Measurements from ENCODE around the gene MIS18BP1. TPM values are rescaled to one million over a fixed set of nuclear protein-coding genes. Genes with fewer than 3 reads are reported as not detected.
A peak's percentile ranks its signal among the peaks of the same experiment; 100 is the strongest.
"Not testable (repeated sequence)": the region's sequence is repeated elsewhere in the genome, so short reads cannot be mapped to it uniquely, and the experiment has no call there.

MIS18BP1 gene
- total RNA-seq (10 to 100 TPM; 14.7 to 44.3 (median 20.8) TPM), polyA plus RNA-seq (10 to 100 TPM; 12.5 to 14.5 TPM)
- long read RNA-seq, donor 1, partial matches to known transcripts, result 23 of 24 reads
- long read RNA-seq, donor 1, other reads (novel, unspliced or antisense), result 1 of 24 reads
- long read RNA-seq, donor 2, full-length matches to known transcripts, result 13 of 13 reads
- long read RNA-seq, donor 2, partial matches to known transcripts, result 0 of 13 reads
- long read RNA-seq, donor 2, other reads (novel, unspliced or antisense), result 0 of 13 reads
- long read RNA-seq, donor 3, full-length matches to known transcripts, result 16 of 25 reads
- long read RNA-seq, donor 3, partial matches to known transcripts, result 2 of 25 reads
- long read RNA-seq, donor 3, other reads (novel, unspliced or antisense), result 7 of 25 reads

DNA sequence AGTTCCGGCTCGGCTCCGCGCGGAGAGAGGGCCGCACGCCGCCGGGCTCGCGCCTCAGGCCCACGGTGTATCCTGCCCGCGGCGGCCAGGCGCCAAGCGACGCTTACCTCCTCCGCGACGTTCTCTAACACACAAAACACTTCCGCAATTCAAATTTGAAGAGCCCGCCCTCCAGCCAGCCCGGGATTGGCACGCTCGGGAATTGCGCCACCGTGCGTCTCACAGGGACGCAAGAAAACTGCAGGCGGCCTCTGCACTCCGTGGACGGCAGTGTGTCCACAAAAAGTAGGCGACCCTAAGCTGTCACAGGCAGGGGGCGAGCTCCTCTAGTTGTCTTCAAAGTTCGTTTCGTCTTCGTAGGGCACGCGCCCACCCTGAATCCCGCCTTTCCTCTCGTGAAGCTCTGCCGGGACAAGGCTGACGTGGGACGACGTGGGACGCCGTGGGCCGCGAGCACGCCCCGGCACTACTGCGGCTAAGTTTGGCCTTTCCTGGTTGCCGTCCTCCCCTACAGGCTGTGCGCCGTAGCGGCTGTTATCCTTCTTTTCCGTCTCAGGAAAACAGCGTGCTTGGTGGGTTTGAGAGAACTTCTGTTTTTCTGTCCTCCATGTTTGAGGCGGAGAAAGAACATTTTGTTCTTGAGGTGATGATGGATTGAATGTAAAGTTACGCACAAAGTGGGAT is at the start of gene MIS18BP1:
TSS of gene MIS18BP1 (minus strand) at position 133 of the 684 bp plus-strand sequence. CDS start 5,916 bp downstream, outside the sequence.
- intact Hi-C loops (cut with DNase I), result loop anchor here in 2 of 4 donors (5.0 to 10.0 kb wide), 4 partner anchors 116 to 356 kb away; partner anchors contain the start of gene FANCM (in 1 of the 2)
- Histone ChIP-seq H3K36me3 (no peaks in the 10 kb centered on the region), H3K27ac (peak within 1 kb of the TSS; percentile 78 to 91), H3K9me3 (no peaks in the 10 kb centered on the region), H3K27me3 (no peaks in the 10 kb centered on the region), H3K4me3 (peak within 1 kb of the TSS; percentile 61), H3K4me1 (ENCODE audit: insufficient read depth) (peaks cover 10% of the 10 kb centered on the region)
- 1 to 2% (median 1%) methylated on average over 60 to 61 of the region's 61 CpGs for WGBS, 3 donors
- TF ChIP-seq POLR2A (IDR thresholded peaks at IDR 0.05) (peak; percentile 52), EP300 (IDR thresholded peaks at IDR 0.05) (no peak)
- TF ChIP-seq, protein P1, sequence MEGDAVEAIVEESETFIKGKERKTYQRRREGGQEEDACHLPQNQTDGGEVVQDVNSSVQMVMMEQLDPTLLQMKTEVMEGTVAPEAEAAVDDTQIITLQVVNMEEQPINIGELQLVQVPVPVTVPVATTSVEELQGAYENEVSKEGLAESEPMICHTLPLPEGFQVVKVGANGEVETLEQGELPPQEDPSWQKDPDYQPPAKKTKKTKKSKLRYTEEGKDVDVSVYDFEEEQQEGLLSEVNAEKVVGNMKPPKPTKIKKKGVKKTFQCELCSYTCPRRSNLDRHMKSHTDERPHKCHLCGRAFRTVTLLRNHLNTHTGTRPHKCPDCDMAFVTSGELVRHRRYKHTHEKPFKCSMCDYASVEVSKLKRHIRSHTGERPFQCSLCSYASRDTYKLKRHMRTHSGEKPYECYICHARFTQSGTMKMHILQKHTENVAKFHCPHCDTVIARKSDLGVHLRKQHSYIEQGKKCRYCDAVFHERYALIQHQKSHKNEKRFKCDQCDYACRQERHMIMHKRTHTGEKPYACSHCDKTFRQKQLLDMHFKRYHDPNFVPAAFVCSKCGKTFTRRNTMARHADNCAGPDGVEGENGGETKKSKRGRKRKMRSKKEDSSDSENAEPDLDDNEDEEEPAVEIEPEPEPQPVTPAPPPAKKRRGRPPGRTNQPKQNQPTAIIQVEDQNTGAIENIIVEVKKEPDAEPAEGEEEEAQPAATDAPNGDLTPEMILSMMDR (IDR thresholded peaks at IDR 0.05), result peak; percentile 85 to 89 (median 88)
- peak; percentile 93 to 96 (median 95) for DNase-seq

DNA sequence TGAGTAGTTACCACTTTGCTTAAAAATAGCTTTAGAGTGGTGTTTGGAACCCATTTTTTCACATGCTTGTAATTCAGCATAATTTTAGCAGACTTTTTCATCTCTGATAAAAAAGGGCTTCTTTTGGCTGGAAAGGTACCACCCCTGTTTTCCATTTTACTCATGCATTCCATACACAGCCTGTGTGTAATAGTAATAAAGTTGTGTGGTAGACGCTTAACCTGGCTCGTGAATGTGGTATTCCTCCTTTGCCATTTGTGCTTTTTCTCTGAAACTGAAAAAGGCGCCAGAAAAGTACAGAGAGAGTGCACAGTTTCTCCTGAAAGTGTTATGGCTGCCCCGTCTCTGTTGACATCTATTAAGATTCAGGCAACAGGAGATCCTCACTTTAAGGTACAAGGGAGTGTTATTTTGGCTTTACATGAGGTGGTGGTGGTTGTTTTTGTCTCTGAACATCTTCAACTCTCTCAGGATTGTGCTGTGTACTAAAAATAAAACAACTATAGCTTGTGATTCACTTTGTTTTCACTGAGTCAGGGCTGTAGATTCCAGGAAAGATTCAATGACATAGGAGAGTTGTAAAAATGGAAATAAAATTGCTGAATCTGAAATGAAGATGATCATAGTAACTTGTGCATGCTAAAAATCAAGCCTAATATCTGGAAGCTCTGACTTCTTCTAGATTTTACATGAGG is 45.6 kb upstream of the MIS18BP1 start:
- intact Hi-C loops (cut with DNase I), result no loop called here
- no peaks in the 10 kb centered on the region for H3K27me3 ChIP-seq
- H3K36me3 ChIP-seq, result no peaks in the 10 kb centered on the region
- DNase-seq, result no peak
- no peak for TF ChIP-seq POLR2A (IDR thresholded peaks at IDR 0.05)
- TF ChIP-seq, protein P1 (IDR thresholded peaks at IDR 0.05), result no peak
- TF ChIP-seq EP300 (IDR thresholded peaks at IDR 0.05), result no peak
- H3K9me3 ChIP-seq, result no peaks in the 10 kb centered on the region
- no peaks in the 10 kb centered on the region for H3K4me1 ChIP-seq (ENCODE audit: insufficient read depth)
- no peak overlapping the region for H3K27ac ChIP-seq
- H3K4me3 ChIP-seq, result no peak overlapping the region
- 23 to 45% (median 27%) methylated on average over 4 of the region's 4 CpGs for WGBS, 3 donors

DNA sequence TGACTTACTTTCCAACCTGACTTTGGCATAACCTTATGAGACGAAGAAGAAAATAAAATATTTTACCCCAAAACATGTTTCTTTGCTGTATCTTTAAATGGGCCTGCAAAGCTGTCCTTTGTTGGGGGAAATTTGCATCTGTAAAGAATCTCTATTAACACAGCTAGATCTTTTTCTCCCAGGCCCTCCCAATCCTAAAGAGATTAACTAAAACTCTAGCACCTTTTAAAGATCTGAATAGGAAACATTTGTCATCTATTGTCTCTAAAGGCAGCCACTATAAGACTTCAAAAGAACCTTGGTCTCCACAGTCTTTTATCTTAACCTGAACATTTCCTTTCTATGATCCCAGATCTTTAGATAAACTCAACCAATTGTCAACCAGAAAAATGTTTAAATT is 41.8 kb upstream of the MIS18BP1 start:
- intact Hi-C loops (cut with DNase I), result not testable (repeated sequence)

DNA sequence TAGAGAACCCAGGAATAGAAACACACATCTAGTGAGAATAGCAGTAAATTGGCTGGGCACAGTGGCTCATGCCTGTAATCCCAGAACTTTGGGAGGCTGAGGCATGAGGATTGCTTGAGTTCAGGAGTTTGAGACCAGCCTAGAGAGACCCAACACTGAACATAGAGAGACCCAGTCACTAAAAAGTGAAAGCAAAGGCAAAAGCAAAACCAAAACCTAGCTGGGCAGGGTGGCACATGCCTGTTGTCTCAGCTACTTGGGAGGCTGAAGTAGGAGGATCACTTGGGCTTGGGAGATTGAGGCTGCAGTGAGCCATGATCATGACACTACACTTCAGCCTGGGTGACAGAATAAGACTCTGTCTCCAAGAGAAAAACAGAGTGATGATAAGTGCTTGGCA is 37.5 kb upstream of the MIS18BP1 start:
- intact Hi-C loops (cut with DNase I), result no loop called here
- TF ChIP-seq EP300 (IDR thresholded peaks at IDR 0.05), result no peak
- TF ChIP-seq, protein P1 (IDR thresholded peaks at IDR 0.05), result no peak
- no peak for TF ChIP-seq POLR2A (IDR thresholded peaks at IDR 0.05)
- Histone ChIP-seq H3K4me1 (ENCODE audit: insufficient read depth) (no peaks in the 10 kb centered on the region), H3K27ac (no peak overlapping the region), H3K36me3 (no peaks in the 10 kb centered on the region), H3K4me3 (no peak overlapping the region), H3K27me3 (no peaks in the 10 kb centered on the region), H3K9me3 (no peaks in the 10 kb centered on the region)
- DNase-seq, result no peak

More for the DNA sequence above, 41.8 kb upstream of the MIS18BP1 start:
- not testable (repeated sequence) for DNase-seq; H3K9me3 ChIP-seq; H3K27me3 ChIP-seq; H3K4me3 ChIP-seq; H3K36me3 ChIP-seq; H3K4me1 ChIP-seq (ENCODE audit: insufficient read depth); H3K27ac ChIP-seq
- WGBS, 3 donors, result 83 to 91% (median 87%) methylated on average over 1 of the region's 1 CpG

Data from ovary (tissue), 10 donors.